GM12873 (cell line): ENCODE measurements around the gene WDR70.

Source experiments
- TF ChIP-seq, protein P1 (sequence below): IDR thresholded peaks from 2 replicates; pipeline ENCODE4 v1.5.1; 2012; ENCODE audit warnings: low read depth, mild to moderate bottlenecking, moderate library complexity, low read length, control low read depth; ENCODE audit not compliant: insufficient read depth; ENCODE audit errors: missing control alignments

Gene WDR70

DNA sequence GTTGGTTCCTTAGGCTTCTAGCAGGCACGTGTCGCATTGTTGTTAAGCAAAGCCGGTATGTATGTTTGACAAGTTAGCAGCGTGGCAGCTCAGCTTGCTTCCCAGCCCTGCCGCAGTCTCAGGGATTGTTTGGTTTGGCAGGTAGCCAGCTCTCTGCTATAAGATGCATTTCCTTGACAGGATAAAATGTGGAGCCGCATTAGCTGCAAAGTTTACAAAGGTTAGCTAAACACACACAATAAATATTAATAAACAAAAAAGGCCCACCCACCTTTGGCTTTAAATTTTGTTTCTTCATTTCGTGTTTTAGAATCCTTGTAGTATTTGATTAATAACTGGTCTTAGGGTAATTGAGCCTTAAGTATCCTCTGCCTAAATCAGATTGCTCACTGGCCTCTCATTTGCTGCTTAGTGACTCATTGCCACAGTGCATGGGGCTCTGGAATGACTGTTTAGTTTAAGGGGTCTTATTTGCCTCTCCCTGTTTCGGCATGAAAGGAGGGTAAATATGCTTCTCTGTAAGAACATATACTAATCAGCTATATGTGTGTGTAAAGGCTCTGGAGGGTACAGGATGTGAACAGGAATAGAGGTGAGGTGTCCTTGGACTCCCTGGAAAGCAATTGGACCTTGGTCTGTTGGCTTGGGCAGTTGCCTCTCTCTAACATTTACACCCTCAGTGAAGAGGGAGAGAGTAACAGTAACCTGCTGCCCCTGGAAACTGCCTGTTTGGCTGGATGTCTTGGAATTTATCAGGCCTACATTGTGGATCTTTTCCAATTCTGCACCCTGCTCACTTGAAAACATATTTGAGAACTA is 338.7 kb downstream of the WDR70 start:
- TF ChIP-seq, protein P1, sequence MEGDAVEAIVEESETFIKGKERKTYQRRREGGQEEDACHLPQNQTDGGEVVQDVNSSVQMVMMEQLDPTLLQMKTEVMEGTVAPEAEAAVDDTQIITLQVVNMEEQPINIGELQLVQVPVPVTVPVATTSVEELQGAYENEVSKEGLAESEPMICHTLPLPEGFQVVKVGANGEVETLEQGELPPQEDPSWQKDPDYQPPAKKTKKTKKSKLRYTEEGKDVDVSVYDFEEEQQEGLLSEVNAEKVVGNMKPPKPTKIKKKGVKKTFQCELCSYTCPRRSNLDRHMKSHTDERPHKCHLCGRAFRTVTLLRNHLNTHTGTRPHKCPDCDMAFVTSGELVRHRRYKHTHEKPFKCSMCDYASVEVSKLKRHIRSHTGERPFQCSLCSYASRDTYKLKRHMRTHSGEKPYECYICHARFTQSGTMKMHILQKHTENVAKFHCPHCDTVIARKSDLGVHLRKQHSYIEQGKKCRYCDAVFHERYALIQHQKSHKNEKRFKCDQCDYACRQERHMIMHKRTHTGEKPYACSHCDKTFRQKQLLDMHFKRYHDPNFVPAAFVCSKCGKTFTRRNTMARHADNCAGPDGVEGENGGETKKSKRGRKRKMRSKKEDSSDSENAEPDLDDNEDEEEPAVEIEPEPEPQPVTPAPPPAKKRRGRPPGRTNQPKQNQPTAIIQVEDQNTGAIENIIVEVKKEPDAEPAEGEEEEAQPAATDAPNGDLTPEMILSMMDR: no peak

DNA sequence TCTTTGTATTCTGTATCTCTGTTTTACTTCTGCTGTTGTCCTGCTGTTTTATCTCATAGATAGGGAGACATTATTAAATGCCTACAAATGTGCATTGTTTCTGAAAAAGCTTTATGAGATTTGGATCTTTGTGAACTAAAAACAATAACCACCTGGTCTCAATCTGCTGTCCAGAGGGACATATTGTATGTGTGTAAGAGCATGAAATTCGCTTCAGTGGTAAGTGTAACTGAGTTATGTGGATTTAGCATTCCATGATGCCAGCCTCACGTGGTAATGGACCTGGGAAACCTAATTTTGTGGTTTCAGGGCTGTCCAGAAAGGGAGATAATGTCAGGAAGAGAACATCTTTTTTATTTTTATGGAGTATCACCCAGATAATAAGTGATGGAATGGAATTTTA is 341.4 kb downstream of the WDR70 start:
- TF ChIP-seq, protein P1: no peak

DNA sequence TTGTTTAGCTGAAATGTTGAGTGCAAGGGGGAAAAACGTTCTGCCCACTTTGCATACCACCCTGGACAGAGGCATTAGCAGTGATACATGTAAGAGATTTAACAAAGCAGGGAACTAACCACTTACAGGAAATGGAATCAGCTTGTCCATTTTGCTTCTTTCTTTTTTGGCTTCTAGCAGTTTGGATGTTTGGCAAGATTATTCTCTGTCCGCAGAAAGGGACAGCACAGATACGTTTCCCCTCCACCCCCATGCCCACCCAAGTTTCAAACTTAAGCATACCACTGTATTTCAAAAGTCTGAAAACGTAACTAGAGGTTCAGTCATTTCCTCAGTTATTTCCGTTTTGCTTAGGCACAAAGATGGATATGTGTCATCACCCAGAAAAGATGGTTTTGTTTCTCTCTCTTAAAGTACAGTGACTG is 342.3 kb downstream of the WDR70 start:
- TF ChIP-seq, protein P1: no peak

DNA sequence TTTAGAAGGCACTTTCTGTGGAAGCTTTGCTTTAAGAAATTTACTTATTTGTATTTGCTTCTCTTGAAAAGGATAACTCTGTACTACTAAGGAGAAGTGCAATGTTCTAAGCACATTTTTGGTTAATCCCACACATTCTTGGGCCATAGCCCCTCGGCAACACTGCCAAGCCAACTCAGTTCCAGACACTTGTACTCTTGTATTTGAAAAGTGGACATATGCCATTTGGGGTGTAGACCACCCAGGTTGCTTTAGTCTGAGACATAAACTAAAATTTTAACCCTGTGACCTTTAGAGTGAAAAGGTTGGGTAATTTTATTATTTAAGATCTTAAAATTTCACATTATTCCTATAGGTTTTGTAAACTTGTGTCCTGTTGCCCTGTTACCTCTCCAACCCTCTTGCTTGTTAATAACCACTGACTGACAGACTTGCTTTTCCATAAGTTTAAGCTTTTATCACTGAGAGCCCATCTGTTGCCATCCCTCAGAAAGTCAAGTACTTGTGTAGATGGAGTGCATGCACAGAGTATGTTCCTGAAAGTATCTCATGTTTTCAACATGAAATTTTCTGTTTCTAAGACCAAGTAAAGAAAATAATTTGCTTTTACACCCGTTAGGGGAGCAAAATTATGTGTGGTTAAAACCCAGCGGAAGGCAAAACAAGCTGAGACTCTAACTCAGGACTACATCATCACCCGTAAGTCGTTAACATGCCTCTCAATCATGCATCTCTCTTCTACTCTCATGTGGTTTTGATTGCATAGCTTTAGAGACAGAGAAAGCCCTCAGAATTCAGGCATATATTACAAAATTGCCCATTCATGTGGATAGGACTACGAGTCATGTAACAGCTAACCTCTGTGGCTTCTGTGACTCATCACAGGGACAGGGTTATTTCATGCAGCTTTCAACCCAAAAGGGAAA is 343.4 kb downstream of the WDR70 start:
- TF ChIP-seq, protein P1: no peak

DNA sequence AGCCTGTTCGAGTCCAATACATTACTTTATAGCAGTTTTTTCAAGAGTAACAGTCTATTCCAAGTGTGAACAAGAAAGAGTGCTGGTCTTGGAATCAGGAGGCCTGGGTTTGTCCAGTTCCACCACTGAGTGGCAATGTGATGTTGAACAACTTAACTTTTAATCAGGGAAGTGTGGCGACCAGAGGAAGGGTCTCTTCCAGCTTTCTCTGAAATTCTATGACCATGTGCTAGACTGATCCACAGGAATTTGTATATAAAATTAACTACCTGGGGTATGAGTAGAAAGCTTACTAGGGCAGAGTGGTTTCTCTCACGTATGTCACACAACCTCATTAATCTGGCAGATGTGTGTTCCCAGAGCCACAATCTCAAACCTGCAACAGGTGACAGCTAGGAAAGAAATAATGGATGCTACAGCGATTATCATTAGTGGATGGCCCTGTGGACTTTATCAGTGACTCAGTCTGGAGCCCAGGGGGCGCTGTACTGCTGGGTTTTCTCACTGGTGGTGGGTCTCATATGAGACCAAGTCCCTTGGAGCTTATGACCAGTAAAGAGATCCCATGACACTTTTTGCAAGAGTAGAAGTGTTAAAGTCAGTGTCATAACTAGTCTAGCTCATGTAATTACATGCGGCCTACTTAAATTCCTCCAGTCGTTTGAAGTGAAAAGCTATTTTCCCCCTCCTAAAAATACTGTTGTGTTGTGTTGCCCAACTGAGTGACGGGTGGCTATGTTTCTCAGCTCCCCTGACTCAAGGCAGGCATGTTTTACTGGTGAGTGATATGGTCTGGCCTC is 344.2 kb downstream of the WDR70 start:
- TF ChIP-seq, protein P1: peak; percentile 71

DNA sequence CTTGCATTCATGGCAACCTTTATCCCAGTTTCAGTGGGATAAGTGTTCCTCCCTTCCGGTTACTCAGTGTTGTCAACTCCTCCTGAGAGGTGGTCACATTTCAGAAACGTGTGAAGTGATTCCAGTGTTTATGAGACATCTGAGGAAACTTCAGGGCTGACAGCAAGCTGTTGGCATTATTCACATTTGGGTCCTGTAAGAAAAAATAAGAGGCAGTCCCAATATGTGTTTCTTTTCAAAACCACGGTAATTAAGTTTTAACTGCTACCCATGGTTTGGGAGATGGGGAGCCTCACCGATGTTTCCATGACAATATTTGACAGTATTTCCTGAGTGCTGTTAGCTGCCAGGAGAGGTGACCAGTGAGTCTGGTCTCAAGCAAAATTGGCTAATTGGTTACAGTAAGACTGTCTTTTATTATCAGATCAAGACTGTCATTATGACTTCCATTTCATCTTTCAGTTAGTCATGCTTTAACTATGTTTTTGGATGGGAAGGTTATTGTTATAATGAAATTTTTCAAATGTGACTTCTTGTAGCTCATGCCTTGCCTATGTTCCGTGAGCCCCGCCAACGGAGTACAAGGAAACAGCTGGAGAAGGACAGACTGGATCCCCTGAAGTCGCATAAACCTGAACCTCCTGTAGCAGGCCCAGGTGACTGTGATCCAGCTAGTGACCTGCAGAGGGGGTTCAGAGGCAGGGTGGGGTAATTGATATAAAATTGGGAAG is 345.4 kb downstream of the WDR70 start:
- TF ChIP-seq, protein P1: no peak
